ENCODE results near the gene HRH2.

Gene HRH2

DNA sequence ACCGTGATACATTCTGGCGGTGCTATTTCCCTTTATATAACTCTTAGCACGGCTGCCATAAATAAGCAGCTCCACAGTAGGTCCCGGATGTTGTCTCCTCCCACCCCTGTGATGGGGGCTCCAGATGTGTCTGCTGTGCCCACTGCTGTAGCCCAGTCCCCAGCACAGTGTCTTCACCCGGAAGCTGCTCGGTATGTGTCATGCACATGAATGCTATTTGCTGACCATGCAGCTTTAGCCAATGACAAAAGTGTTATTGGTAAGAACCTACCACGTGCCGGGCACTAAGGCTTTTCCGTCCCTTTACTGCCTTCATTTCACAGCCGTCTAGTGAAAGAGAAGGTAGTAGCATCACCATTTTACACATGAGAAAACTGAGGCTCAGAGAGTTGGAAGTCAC, 20.2 kb downstream of the HRH2 start:
- no peak for ATAC-seq

DNA sequence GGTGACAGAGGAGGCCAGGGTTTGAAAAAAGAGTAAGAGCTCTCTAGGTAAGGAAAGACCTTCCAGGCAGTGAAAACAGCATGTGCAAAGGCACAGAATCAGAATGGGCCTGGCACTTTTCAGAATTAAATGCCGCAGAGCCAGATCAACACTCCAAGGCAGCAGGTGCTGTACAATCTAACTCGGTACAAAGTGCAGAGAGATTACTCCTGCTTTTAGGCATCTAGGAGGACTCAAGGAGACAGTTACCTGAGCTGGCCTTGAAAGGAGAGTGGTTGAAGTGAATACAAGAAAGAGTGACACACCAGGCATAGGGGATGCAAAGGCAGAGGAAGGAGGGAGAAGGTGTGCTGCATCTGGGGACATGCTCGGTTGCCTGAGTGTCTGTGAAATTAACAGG, 21.5 kb downstream of the HRH2 start:
- ATAC-seq, result no peak

DNA sequence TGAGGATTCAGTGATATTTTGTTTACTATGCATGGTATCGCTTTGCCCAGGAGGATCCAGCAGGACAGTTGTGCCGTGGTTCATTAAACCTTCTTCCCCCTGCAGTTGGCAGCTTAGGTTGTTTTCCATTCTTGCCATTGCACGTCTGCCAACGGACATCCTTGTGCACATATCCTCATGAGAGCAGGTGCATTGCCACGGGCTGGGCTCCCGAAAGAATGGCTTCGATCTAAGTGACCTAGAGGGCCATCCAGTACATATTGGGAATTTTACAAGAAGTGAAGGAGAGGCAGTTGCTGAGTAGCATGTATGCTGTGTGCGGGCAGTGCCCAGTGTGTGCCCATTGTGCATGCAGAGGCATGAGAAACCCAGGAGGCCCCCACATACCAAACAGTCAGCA, 22.1 kb downstream of the HRH2 start:
- no peak for ATAC-seq

DNA sequence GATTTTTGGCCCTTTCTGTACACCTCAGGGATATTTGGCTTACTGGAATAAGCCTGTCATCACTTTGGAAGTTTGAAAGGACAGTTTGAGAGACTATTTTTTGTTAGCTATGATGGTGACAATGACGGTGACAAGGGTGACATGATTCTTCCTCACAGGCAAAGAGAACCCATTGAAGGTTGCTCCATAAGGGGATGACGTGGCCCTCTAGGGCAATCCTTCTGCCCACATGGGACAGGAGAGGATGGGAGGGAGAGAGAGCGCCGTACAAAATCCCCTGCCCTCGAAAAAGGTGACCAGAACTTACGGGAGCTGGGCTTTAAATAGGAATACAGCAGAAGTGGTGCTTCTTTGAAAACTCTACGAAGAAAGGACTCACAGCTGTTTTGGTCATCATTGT, 22.6 kb downstream of the HRH2 start:
- no peak for ATAC-seq

DNA sequence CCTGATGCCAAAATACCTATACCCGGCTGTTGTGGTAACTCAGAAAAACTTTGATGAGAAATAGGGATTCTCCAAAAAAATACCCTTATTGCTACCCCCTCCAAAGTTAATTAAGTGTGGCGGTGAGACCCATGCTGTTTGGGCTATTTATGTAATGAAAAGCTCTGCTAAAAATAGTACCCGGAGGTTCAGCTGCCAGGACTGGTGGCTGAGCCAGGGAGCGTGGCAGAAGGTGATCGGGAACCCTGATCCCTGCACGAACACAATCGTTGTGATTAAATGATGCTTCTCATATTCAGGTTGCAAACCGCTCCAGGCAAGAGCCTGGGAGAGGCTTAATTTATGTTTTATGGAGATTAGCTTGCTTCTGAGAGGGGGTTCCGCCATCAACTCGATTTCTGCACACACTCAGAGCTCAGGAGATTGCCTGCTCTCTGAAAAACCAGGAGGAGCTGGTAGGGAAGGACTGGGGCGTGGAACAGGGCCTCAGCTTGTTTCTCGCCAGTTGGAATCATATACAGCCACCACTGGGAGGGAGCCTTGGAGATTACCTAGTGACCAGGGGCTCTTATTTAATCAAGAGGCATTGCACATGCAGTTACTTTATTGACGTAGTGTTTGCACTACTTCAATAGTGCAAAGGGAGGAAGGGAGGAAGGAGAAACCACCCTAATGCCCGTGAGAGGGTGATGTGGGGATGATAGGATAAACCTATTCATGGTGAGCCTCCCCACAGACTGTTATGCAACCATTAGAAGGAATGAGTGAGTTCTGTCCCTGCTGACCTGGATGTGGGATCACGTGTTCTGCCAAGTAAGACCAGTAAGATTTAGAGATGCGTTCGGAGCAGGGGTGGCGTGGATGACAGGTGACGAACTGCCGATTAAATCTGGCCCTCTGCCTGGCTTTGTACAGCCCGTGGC, 23.4 kb downstream of the HRH2 start:
- ATAC-seq, result no peak

DNA sequence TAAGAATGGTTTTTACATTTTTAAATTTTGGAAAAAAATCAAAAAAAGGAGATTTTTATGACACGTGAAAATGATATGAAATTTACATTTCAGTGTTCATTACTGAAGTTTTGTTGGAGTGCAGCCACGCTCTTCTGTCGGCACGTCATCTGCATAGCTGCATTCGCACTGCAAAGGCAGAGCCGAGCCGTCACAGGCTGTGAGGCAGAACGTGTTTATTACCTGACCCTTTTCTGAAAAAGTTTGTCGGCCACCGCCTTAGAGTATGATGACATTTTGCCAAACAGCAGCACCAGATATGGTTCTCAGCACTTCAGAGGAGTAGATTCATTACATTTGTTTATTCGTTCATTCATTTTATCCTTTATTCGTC, 24.1 kb downstream of the HRH2 start:
- ATAC-seq, result no peak

DNA sequence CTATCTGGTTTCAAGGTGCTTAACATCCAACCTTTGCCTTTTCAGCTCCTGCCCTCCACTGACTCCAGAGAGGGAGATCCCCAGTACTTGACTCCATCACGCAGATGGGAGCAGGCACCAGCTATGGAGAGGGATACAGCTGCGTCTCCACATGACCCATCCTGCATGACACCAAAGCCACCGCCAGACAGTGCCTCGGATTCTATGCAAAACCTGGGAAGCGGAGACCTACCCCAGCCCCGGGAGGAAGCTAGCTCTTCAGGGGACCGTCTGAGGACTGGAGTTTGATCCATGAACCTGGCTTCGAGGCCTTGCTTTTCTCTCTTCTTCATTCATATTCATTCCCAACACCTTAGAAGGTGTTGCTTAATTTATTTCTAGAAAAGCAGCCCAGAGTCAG, 24.8 kb downstream of the HRH2 start:
- ATAC-seq, result no peak

DNA sequence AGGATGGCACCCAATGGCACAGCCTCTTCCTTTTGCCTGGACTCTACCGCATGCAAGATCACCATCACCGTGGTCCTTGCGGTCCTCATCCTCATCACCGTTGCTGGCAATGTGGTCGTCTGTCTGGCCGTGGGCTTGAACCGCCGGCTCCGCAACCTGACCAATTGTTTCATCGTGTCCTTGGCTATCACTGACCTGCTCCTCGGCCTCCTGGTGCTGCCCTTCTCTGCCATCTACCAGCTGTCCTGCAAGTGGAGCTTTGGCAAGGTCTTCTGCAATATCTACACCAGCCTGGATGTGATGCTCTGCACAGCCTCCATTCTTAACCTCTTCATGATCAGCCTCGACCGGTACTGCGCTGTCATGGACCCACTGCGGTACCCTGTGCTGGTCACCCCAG, 25.4 kb downstream of the HRH2 start:
- ATAC-seq, result no peak

DNA sequence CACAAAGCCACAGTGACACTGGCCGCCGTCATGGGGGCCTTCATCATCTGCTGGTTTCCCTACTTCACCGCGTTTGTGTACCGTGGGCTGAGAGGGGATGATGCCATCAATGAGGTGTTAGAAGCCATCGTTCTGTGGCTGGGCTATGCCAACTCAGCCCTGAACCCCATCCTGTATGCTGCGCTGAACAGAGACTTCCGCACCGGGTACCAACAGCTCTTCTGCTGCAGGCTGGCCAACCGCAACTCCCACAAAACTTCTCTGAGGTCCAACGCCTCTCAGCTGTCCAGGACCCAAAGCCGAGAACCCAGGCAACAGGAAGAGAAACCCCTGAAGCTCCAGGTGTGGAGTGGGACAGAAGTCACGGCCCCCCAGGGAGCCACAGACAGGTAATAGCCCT, 26.1 kb downstream of the HRH2 start:
- no peak for ATAC-seq

DNA sequence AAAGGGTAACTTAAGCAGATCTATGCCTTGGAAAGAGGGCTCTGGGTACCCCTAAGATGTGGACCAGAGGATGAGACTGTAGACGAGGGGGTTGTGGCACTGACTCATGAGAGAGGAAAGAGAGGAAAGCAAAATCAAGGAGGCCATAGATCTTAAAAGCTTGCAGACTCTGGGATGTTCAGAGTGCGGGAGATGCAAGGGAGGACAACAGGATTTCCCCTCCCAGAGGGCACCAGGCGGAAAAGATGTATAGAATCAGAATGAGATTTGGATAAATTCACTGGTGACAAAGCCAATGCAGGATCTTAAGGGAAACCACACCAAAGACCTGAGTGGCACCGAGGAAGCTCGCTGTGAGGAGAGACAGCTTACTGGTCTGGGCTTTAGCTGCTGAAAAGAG, 27.1 kb downstream of the HRH2 start:
- no peak for ATAC-seq

DNA sequence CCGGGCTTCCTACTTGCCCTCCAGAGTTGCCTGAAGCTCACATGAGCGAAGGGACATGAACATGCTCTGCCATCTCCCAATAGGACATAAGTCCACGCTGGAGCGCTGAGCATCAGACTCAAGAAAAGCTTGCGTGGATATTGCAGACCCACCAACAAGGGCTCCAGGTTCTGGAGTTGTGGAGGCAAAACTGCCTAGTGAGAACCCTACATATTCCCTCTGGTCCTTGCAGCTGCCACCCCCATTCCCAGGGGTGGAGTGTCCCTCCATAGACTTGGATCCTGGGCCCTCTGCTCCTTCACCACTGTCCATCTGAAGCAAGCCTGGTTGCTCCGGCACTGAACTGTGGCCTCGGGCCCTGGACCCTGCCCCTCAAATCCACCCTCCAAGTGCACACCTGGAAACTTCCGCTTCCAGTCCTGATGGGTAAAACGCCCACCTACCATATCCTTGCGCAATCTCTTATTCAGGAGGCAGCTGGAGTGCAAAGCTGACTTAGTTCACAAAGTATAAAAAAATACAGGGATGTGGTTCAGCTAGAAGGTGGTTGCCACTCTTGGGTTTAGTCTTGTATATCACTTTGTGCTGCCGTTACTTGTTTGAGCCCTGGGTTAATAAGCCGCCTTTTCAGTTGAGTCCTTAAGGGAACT, 28.0 kb downstream of the HRH2 start:
- no peak for ATAC-seq

DNA sequence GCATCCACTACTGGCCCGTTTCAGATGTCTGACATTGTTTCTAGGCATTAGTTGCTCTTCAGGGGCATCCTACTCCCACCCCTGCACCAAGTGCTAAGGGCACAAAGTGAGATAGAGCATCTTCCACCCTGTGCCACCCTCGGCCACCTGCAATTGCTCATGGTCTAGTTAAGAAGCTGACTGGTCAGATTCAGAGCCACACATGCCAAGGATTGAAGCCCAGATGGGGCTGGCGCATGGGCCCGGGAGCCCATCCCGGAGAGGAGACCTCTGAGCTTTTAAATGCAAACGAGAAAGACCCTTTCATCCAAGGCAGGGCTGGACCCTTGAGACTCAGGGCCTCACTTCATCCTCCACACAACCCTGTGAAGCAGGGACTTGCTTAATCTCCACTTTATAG, 28.5 kb downstream of the HRH2 start:
- ATAC-seq, result no peak

DNA sequence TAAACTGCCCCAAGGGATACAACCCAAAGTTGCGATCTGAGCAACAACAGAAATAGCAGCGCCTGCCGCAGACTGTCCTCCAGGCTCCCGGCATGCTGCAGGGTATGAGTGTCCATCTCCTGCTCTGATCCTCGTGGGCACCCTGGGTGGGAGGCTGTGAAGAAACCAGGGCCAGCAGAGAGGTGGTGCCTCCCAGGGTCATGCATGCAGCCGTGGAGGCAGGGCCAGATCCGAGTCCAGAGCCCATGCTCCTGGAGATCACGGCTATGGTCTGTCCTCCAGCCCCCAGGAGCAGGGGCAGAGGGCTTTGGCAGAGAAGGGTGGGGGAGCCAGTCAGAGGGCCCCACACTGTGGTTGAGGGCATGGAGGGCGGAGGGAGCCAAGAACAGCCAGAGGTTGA, 29.0 kb downstream of the HRH2 start:
- ATAC-seq, result no peak

DNA sequence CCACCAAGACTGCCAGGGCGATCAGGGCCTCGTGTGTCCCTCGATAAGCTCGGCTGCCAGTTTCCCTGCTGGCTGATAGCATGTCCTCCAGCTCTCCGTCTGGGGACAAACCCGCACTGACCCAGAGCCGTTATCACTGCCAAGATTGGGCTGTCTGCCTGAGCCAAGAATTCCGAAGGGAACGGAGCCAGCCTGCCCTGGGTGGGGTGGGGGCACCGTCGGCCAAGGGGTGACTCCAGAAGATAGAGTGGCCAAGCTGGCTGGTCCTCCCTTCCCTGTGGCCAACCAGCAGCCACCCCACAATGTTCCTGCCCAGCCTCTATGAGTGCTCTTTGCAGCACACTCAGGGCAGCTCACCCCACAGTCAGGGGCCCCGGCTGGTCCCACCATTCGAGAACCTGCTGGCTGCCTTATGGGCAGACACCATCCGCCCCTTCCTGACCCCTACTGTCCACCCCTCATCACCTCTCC, 29.4 kb downstream of the HRH2 start:
- ATAC-seq, result no peak

DNA sequence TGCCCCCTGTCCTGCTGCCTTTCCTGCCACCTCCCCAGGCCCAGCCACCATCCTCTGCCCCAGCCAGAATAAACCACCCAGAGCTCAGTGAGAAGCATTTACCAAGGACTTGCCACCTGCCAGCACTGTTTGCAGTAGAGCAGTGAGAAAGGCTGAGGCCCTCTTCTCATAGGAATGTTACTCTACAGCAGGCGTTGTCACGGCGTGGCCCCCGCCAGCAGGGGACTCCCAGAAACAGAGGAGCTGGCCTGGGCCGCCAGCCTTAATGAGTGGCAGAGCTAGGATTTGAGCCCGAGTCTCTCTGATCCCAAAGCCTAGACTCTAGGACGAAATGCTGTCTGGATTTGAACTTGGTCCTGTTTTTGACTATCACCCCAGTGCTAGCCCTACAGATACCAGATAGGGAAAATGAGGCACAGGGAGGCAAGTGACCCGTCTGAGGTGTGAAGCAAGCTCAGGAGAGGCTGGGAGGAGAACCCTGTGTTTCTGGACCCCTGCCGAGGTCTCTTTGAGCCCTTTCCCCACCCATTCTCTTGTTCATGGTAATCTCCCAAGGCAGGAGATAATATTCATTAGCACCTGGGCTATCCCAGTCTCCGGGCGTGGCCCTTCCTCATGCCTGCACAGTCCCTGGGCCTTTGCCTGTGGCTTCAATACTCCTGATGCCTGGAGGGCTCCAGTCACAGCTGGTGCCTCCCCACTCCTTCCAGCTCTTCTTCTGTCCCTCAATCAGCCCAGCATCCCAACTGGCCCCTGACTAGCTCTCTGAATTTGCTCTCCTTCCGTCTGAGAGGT, 30.7 kb downstream of the HRH2 start:
- no peak for ATAC-seq

DNA sequence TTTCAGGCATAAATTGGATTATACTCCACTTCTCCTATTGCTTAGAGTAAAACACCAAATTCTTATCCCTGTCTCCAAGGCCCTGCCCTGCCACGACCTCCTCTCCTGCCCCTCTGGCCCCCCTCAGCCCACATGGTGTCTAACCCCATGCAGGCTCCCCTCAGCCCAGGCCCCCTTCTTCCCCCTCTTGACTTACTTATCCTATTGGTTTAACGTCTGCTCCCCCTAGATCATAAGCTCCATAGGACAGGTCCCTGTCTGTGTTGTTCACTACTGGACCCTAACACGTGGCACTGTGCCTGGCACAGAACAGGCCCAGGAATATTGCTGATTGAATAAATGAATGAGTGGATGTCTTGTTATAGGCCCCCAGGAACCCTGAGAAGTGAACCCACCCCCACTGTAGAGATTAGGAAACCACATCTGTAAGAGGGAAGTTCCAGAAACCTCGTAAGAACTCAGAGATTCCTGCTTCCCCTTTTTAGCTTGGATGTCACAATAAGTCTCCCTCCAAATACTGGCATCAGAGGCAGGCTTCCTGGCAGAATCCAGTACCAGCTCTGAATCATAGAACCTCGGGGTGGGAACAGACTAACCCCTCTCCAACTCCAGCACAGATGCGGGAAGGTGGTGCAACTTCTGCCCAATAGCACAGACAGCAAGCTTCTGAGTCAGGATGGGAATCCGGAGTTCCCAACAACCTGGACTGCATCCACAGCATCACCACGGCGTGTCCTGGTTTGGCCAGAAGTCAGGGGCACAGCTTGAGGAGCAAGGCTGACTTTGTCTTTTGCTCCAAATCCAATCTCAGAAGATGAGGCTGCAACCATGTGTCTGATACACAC, 31.5 kb downstream of the HRH2 start:
- ATAC-seq, result no peak

DNA sequence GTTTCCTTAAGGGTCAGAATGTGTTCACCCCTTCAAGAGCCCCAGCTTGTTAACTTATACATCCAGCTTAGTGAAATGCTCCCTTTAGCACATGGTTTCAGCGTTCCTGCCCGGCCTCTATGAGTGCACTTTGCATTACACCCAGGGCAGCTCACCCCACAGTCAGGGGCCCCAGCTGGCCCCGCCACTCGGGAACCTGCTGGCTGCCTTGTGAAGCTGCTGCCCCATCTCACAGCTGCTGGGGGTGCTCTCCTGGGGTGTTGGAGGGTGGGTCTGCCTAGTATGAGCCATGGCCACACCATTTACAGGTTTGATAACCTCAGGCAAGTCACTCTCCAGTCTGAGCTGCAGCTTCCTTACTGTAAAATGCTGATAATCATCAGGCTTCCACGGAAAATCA, 32.2 kb downstream of the HRH2 start:
- ATAC-seq, result no peak

DNA sequence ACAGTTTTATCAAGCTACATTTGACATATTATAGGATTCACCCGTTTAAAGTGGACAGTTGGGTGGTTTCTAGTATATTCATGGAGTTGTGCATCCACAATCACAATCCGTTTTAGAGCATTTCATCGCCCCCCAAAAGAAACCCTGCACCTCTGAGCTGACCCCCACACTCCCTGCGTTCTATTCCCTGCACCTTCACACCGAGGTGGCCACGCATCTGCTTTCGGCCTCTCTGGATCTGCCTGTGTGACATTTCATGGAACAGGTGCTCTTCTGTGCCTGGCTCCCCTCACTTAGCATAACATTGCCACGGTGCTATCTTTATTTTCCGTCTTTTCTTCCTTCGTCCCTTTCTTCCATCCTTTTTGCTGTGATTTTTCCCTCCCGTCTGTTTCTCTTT, 32.7 kb downstream of the HRH2 start:
- ATAC-seq, result no peak

DNA sequence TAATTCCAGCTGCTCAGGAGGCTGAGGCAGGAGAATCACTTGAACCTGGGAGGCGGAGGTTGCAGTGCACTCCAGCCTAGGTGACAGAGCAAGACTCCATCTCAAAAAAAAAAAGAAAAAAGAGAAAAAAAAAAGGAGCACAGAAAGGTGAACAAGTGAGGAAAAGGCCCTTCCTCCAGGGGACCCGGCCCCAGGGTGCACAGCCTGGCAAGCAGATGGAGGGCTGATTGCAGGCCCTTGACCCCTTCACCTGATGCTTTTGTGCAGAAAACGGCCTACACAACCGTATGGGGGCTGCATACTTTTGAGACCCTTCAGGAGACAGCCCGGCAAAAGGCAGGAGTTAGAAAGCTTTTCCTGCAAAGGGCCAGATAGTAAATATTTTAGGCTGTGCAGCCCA, 33.9 kb downstream of the HRH2 start:
- ATAC-seq, result no peak

DNA sequence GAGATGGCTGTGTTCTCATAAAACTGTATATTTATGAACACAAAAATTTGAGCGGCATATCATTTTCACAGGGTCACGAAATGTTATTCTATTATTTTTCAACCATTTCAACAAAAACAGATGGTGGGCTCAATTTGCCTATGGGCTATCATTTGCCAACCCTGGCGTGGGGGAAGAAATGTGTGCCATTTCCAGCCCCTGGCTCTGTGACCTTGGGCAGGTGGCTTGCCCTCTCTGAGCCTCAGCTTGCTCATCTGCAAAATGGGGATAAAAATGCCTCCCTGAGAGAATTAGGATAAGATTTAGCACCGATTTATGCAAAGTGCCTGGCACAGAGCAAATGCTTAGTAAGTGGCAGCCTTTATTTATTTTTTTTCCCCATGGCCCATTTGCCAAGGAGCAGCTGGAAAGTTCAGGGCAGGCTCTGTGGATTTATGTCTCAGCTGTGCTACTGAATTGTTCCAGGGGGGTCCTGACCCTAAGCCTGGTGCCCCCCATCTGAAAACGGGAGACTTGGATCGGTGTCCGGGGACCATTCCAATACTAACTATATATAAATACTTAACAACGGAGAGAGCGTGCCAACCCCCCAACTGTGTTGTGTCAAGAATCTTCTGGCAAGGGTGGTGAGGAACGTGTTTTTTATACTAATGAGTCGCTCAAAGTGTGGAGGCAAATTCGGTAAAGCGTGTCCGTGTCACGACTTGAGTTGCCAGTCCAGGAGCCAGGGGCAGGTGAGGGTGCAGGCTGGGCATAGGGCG, 34.5 kb downstream of the HRH2 start:
- no peak for ATAC-seq

DNA sequence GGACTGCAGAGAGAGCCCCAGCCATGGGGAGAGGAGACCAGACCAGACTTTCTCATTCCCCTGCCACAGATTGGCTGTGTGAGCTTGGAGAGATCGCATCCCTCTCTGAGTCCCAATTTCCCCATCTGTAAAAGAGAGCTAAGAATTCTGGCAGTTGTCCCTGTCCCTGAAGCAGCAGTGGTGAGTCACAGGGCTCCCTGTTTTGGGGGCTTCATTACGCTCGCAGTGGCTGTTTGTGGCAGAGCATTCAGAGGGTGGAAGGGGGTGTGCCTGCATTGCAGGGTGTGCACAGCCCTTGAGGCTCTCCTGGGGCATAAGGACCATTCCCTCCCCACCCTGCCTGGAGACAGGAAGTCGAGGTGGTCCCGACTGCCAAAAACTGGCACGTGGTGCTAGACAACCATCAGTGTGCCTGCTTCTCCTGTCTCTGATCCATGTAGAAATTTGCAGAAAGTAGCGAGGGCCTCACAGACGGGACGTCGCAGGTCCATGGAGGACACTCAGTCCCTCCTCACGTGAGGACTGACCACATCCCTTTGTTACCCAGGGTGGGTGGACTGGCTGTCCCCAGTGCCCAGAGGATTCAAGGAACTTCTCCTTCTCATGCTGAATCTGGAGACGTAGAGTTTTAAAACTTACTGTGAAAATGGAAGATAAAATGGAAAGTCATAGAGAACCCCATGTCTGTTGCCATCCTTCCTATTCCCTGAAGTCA, 35.3 kb downstream of the HRH2 start:
- ATAC-seq, result no peak
